ENCODE data around the gene MYH15. TPM values are rescaled to one million over a fixed set of nuclear protein-coding genes. Genes with fewer than 3 reads are reported as not detected.

MYH15 gene
- total RNA-seq, 2 donors from 2014 or later: 0.05 to 0.19 TPM

GRCh38 chr3:108512671-108513070 is 2.3 kb upstream of the MYH15 start:
- intact Hi-C loops (cut with DNase I): no loop called here
- DNase-seq (ENCODE audit: low spot score): no peak

- intact Hi-C loops (cut with DNase I): no loop called here
- DNase-seq (ENCODE audit: low spot score): no peak
Observed at GRCh38 chr3:108511490-108511889, 1.1 kb upstream of the MYH15 start.

GRCh38 chr3:108511055-108511454 is 659 bp upstream of the MYH15 start:
- intact Hi-C loops (cut with DNase I): no loop called here
- DNase-seq (ENCODE audit: low spot score): no peak

- intact Hi-C loops (cut with DNase I): no loop called here
- no peak for DNase-seq (ENCODE audit: low spot score)
Observed at GRCh38 chr3:108509871-108510270, 525 bp downstream of the MYH15 start.

- no peak for DNase-seq (ENCODE audit: low spot score)
- intact Hi-C loops (cut with DNase I): no loop called here
Observed at GRCh38 chr3:108509263-108509662, 1.1 kb downstream of the MYH15 start.

GRCh38 chr3:108507902-108508301 is 2.5 kb downstream of the MYH15 start:
- no peak for DNase-seq (ENCODE audit: low spot score)
- intact Hi-C loops (cut with DNase I): no loop called here

GRCh38 chr3:108505811-108506210 is 4.6 kb downstream of the MYH15 start:
- intact Hi-C loops (cut with DNase I): no loop called here

GRCh38 chr3:108503722-108504121 is 6.7 kb downstream of the MYH15 start:
- intact Hi-C loops (cut with DNase I): no loop called here
- no peak for DNase-seq (ENCODE audit: low spot score)

More at GRCh38 chr3:108505811-108506210, 4.6 kb downstream of the MYH15 start:
- DNase-seq (ENCODE audit: low spot score): no peak

- no peak for DNase-seq (ENCODE audit: low spot score)
- intact Hi-C loops (cut with DNase I): no loop called here
Observed at GRCh38 chr3:108501535-108501934, 8.9 kb downstream of the MYH15 start.

GRCh38 chr3:108500728-108501127 is 9.7 kb downstream of the MYH15 start:
- intact Hi-C loops (cut with DNase I): no loop called here
- DNase-seq (ENCODE audit: low spot score): no peak

GRCh38 chr3:108497271-108497670 is 13.1 kb downstream of the MYH15 start:
- intact Hi-C loops (cut with DNase I): loop anchor here in 1 of 2 donors (5.0 kb wide), 1 partner anchor 40 kb away; no protein-coding TSS in a partner anchor
- no peak for DNase-seq (ENCODE audit: low spot score)

- intact Hi-C loops (cut with DNase I): loop anchor here in 1 of 2 donors (5.0 kb wide), 1 partner anchor 42 kb away; no protein-coding TSS in a partner anchor
- DNase-seq (ENCODE audit: low spot score): no peak
Observed at GRCh38 chr3:108495717-108496116, 14.7 kb downstream of the MYH15 start.

GRCh38 chr3:108494906-108495531 is 15.4 kb downstream of the MYH15 start:
- DNase-seq (ENCODE audit: low spot score): no peak
- intact Hi-C loops (cut with DNase I): loop anchor here (5.0 kb wide), 2 partner anchors 42 to 57 kb away; no protein-coding TSS in a partner anchor

GRCh38 chr3:108493862-108494261 is 16.5 kb downstream of the MYH15 start:
- DNase-seq (ENCODE audit: low spot score): no peak
- intact Hi-C loops (cut with DNase I): loop anchor here in 1 of 2 donors (5.0 kb wide), 1 partner anchor 58 kb away; no protein-coding TSS in a partner anchor

- no peak for DNase-seq (ENCODE audit: low spot score)
- intact Hi-C loops (cut with DNase I): loop anchor here (2.0 to 5.0 kb wide), 2 partner anchors 61 kb away; no protein-coding TSS in a partner anchor
Observed at GRCh38 chr3:108491456-108491855, 18.9 kb downstream of the MYH15 start.

GRCh38 chr3:108489776-108490175 is 20.6 kb downstream of the MYH15 start:
- DNase-seq (ENCODE audit: low spot score): no peak
- intact Hi-C loops (cut with DNase I): loop anchor here (2.0 to 5.0 kb wide), 2 partner anchors 63 kb away; no protein-coding TSS in a partner anchor

GRCh38 chr3:108488631-108489030 is 21.8 kb downstream of the MYH15 start:
- intact Hi-C loops (cut with DNase I): no loop called here
- no peak for DNase-seq (ENCODE audit: low spot score)

GRCh38 chr3:108487439-108487838 is 23.0 kb downstream of the MYH15 start:
- no peak for DNase-seq (ENCODE audit: low spot score)
- intact Hi-C loops (cut with DNase I): no loop called here

GRCh38 chr3:108486941-108487340 is 23.5 kb downstream of the MYH15 start:
- intact Hi-C loops (cut with DNase I): no loop called here

GRCh38 chr3:108486338-108486737 is 24.1 kb downstream of the MYH15 start:
- intact Hi-C loops (cut with DNase I): no loop called here
- no peak for DNase-seq (ENCODE audit: low spot score)

More at GRCh38 chr3:108486941-108487340, 23.5 kb downstream of the MYH15 start:
- DNase-seq (ENCODE audit: low spot score): no peak

GRCh38 chr3:108485146-108485545 is 25.2 kb downstream of the MYH15 start:
- intact Hi-C loops (cut with DNase I): no loop called here
- no peak for DNase-seq (ENCODE audit: low spot score)

Measured in posterior vena cava (tissue), 2 donors.